SU-DHL-6 (cell line): ENCODE results near the gene EML1.

Source experiments
- H2AFZ ChIP-seq: fragments of 200-600 bp; sonication (generic); 2 replicates; pipeline ENCODE4 v1.6.1; 2014; ENCODE audit warnings: low read depth, mild to moderate bottlenecking, moderate library complexity, mixed read lengths, antibody characterized with exemption, low read length; ENCODE audit not compliant: severe bottlenecking
- H3F3A ChIP-seq: fragments of 200-600 bp; shearing (Covaris generic); 2 replicates; pipeline ENCODE4 v1.6.0; 2016; ENCODE audit warnings: antibody characterized with exemption, mild to moderate bottlenecking; ENCODE audit not compliant: insufficient read depth
- H3K27ac ChIP-seq: fragments of 200-600 bp; sonication (generic); 2 replicates; pipeline ENCODE4 v1.5.1; 2016; ENCODE audit warnings: low read depth, mild to moderate bottlenecking, low read length, moderate library complexity, mixed read lengths
- H3K27me3 ChIP-seq: fragments of 200-600 bp; sonication (generic), shearing (Covaris generic); 2 replicates; pipeline ENCODE4 v1.6.0; 2014; ENCODE audit warnings: mild to moderate bottlenecking, low read length
- H3K36me3 ChIP-seq: fragments of 200-600 bp; sonication (generic); 2 replicates; pipeline ENCODE4 v1.6.1; 2014; ENCODE audit warnings: mild to moderate bottlenecking, low read length, mixed read lengths
- H3K4me2 ChIP-seq: fragments of 300-600, 200-600 bp; shearing (Covaris generic), sonication (generic); 2 replicates; pipeline ENCODE4 v1.6.0; 2014; ENCODE audit warnings: low read length, low read depth, mild to moderate bottlenecking; ENCODE audit not compliant: poor library complexity, severe bottlenecking
- H3K4me3 ChIP-seq: fragments of 200-600 bp; sonication (generic); 2 replicates; pipeline ENCODE4 v1.5.1; 2014; ENCODE audit warnings: antibody characterized with exemption, low read length, mild to moderate bottlenecking, mixed read lengths; ENCODE audit not compliant: insufficient read depth, poor library complexity, severe bottlenecking
- H3K79me2 ChIP-seq: fragments of 200-600 bp; sonication (generic); 2 replicates; pipeline ENCODE4 v1.6.1; 2014; ENCODE audit warnings: mild to moderate bottlenecking, low read length, moderate library complexity; ENCODE audit not compliant: insufficient read depth
- H3K9ac ChIP-seq: fragments of 200-600 bp; sonication (generic); 2 replicates; pipeline ENCODE4 v1.7.0; 2014; ENCODE audit warnings: mild to moderate bottlenecking, low read length
- H3K9me2 ChIP-seq: fragments of 200-600 bp; sonication (generic); replicated peaks from 2 replicates; pipeline ENCODE4 v1.6.1; 2014; ENCODE audit warnings: low read length; ENCODE audit not compliant: insufficient read depth
- H3K9me3 ChIP-seq: fragments of 200-600 bp; sonication (generic); 2 replicates; pipeline ENCODE4 v1.6.1; 2014; ENCODE audit warnings: low read length, mixed read lengths; ENCODE audit not compliant: insufficient read depth
- H4K20me1 ChIP-seq: fragments of 200-600 bp; sonication (generic); 2 replicates; pipeline ENCODE4 v1.6.1; 2014; ENCODE audit warnings: low read depth, mild to moderate bottlenecking, antibody characterized with exemption, low read length, moderate library complexity, mixed read lengths
- CTCF ChIP-seq: fragments of 200-600 bp; sonication (generic); IDR thresholded peaks from one replicate; pipeline ENCODE4 v1.5.1; 2017; ENCODE audit warnings: antibody characterized with exemption, mild to moderate bottlenecking, low read length, moderate library complexity; ENCODE audit not compliant: insufficient read depth, poor library complexity, severe bottlenecking
- EZH2phosphoT487 ChIP-seq: fragments of 200-600 bp; sonication (generic), shearing (Covaris generic); conservative IDR thresholded peaks from 2 replicates; pipeline ENCODE4 v1.6.1; 2018; ENCODE audit warnings: mild to moderate bottlenecking, antibody characterized with exemption, low read length, moderate library complexity, mixed read lengths

Gene EML1

GRCh38 chr14:99905121-99905520 is 111.9 kb downstream of the EML1 start:
- Histone ChIP-seq H3K9me3 (peaks cover 9% of the 10 kb centered on the region; the same call in 1 of the 2 replicates), H3K4me2 (no peak overlapping the region), H3K4me3 (no peak overlapping the region)

GRCh38 chr14:99907761-99908652 is 114.8 kb downstream of the EML1 start:
- H3K36me3 ChIP-seq, result no peaks in the 10 kb centered on the region
- no peak overlapping the region for H3K4me2 ChIP-seq
- H2AFZ ChIP-seq, result no peak overlapping the region
- TF ChIP-seq EZH2phosphoT487 (no peak), CTCF (no peak)
- H3K4me3 ChIP-seq, result no peak overlapping the region
- H3K9me2 ChIP-seq, result no peaks in the 10 kb centered on the region
- no peaks in the 10 kb centered on the region for H3K9me3 ChIP-seq
- no peaks in the 10 kb centered on the region for H3K27me3 ChIP-seq
- no peaks in the 10 kb centered on the region for H3F3A ChIP-seq
- no peaks in the 10 kb centered on the region for H3K79me2 ChIP-seq
- H3K9ac ChIP-seq, result no peak overlapping the region
- no peak overlapping the region for H3K27ac ChIP-seq
- H4K20me1 ChIP-seq, result no peaks in the 10 kb centered on the region

More at GRCh38 chr14:99905121-99905520, 111.9 kb downstream of the EML1 start:
- no peaks in the 10 kb centered on the region for H3K79me2 ChIP-seq
- H3K9ac ChIP-seq, result no peak overlapping the region
- TF ChIP-seq CTCF (no peak), EZH2phosphoT487 (no peak)
- no peaks in the 10 kb centered on the region for H3K36me3 ChIP-seq
- no peaks in the 10 kb centered on the region for H4K20me1 ChIP-seq
- no peak overlapping the region for H2AFZ ChIP-seq
- no peaks in the 10 kb centered on the region for H3K27me3 ChIP-seq
- no peaks in the 10 kb centered on the region for H3F3A ChIP-seq
- no peaks in the 10 kb centered on the region for H3K9me2 ChIP-seq
- H3K27ac ChIP-seq, result no peak overlapping the region

GRCh38 chr14:99908653-99909250 is 115.5 kb downstream of the EML1 start:
- no peaks in the 10 kb centered on the region for H4K20me1 ChIP-seq
- no peak overlapping the region for H3K9ac ChIP-seq
- H3K4me2 ChIP-seq, result no peak overlapping the region
- H3F3A ChIP-seq, result no peaks in the 10 kb centered on the region
- no peak overlapping the region for H3K4me3 ChIP-seq
- H3K36me3 ChIP-seq, result no peaks in the 10 kb centered on the region
- H3K9me2 ChIP-seq, result no peaks in the 10 kb centered on the region
- no peak overlapping the region for H3K27ac ChIP-seq
- no peak for TF ChIP-seq EZH2phosphoT487
- TF ChIP-seq CTCF, result no peak
- H3K9me3 ChIP-seq, result no peaks in the 10 kb centered on the region
- no peaks in the 10 kb centered on the region for H3K79me2 ChIP-seq
- no peak overlapping the region for H2AFZ ChIP-seq
- H3K27me3 ChIP-seq, result no peaks in the 10 kb centered on the region
